WERI-Rb-1 (cell line): ENCODE data around the gene NKX1-1.
"Not testable (repeated sequence)": the region's sequence is repeated elsewhere in the genome, so short reads cannot be mapped to it uniquely, and the experiment has no call there.

ENCODE experiments used
- DNase-seq: peaks from one replicate; pipeline ENCODE4 v3.0.0-alpha.2; 2020
- H3K27ac ChIP-seq: fragments of 250-450 bp; sonication (Bioruptor Pico); 2 replicates; pipeline ENCODE4 v1.5.1; 2020; ENCODE audit warnings: mild to moderate bottlenecking, moderate library complexity
- H3K27me3 ChIP-seq: fragments of 250-450 bp; sonication (Bioruptor Pico); 2 replicates; pipeline ENCODE4 v1.5.1; 2021; ENCODE audit warnings: mild to moderate bottlenecking, low read depth, moderate library complexity; ENCODE audit not compliant: insufficient read depth, severe bottlenecking
- H3K36me3 ChIP-seq: fragments of 250-450 bp; sonication (Bioruptor Pico); 2 replicates; pipeline ENCODE4 v1.5.1; 2020; ENCODE audit warnings: mild to moderate bottlenecking, moderate library complexity
- H3K4me3 ChIP-seq: 2 replicates; pipeline ENCODE4 v1.5.1; 2011; ENCODE audit warnings: low read depth, mild to moderate bottlenecking, control low read depth, low read length
- H3K9me3 ChIP-seq: fragments of 250-450 bp; sonication (Bioruptor Pico); 2 replicates; pipeline ENCODE4 v1.5.1; 2021; ENCODE audit warnings: mild to moderate bottlenecking, moderate library complexity; ENCODE audit not compliant: severe bottlenecking
- TF ChIP-seq, protein P1 (sequence below): IDR thresholded peaks from 2 replicates; pipeline ENCODE4 v1.5.1; 2011; ENCODE audit warnings: low read depth, mild to moderate bottlenecking, control low read depth, inconsistent platforms, low read length

The NKX1-1 gene

DNA sequence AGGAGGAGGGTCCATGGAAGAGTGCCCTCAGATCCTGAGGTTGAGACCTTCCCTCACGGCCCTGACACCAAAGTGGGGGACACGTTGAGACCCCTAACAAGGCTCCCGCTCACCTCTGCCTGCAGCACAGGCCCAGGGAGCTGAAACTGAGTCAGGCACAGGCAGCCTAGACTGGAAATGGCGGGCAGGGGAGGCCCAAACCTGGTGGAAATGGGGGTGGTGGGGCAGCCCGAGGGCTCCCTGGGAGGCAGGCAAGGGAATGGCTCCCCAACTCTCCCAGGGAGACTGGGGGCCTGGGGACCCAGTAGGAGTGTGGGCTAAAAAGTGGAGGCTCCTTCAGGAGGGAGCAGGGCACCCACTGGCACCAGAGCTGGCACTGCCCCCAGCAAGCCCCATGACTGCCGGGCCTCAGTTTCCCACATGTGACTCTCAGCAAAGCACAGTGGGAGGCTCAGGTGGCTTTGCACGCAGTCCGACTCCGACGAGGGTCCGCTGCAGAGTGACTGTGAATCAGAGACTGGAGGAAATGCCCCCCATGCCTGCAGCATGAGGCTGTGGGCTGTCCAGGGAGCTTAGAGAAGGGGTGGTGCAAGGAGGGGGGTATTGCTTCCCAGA is 5.9 kb downstream of the NKX1-1 start:
- TF ChIP-seq, protein P1, sequence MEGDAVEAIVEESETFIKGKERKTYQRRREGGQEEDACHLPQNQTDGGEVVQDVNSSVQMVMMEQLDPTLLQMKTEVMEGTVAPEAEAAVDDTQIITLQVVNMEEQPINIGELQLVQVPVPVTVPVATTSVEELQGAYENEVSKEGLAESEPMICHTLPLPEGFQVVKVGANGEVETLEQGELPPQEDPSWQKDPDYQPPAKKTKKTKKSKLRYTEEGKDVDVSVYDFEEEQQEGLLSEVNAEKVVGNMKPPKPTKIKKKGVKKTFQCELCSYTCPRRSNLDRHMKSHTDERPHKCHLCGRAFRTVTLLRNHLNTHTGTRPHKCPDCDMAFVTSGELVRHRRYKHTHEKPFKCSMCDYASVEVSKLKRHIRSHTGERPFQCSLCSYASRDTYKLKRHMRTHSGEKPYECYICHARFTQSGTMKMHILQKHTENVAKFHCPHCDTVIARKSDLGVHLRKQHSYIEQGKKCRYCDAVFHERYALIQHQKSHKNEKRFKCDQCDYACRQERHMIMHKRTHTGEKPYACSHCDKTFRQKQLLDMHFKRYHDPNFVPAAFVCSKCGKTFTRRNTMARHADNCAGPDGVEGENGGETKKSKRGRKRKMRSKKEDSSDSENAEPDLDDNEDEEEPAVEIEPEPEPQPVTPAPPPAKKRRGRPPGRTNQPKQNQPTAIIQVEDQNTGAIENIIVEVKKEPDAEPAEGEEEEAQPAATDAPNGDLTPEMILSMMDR = no peak
- H3K27me3 ChIP-seq = peaks cover 62% of the 10 kb centered on the region

DNA sequence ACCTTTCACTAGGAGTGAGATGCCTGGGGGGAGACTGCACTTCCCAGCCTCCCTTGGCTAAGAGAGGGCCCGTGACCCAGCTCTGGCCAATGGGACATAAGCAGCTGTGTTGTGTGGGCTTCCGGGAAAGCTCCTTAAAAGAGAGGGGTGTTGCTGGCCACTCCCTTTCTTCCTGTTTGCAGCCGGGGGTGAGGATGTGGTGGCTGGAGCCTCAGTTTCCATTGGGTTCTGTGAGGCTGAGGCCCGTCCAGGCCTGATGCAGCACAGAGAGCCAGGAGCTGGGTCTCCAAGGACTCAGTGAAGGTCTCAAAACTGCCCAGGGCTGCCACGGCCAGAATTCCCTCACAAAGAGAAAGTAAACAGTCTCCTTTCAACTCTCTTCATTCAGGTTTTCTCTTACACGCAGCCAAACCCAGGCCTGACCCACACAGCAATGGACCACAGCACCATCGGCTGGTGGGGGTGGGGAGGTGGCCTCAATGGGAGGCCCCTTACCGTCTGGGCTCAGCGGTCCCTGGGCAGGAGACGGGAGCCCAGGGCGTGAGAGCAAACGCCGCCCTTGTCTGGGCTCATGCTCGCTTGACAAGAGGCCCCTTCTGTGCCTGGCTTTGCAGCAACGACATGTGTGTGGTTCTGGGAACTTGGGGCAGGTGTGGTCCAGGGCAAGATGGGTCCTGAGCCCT is 6.6 kb downstream of the NKX1-1 start:
- H3K27me3 ChIP-seq = peaks cover 56% of the 10 kb centered on the region

More for the DNA sequence above, 5.9 kb downstream of the NKX1-1 start:
- H3K9me3 ChIP-seq = peaks cover 19% of the 10 kb centered on the region
- H3K4me3 ChIP-seq = no peak overlapping the region
- H3K36me3 ChIP-seq = no peaks in the 10 kb centered on the region
- no peak overlapping the region for H3K27ac ChIP-seq
- DNase-seq = peak; percentile 4

DNA sequence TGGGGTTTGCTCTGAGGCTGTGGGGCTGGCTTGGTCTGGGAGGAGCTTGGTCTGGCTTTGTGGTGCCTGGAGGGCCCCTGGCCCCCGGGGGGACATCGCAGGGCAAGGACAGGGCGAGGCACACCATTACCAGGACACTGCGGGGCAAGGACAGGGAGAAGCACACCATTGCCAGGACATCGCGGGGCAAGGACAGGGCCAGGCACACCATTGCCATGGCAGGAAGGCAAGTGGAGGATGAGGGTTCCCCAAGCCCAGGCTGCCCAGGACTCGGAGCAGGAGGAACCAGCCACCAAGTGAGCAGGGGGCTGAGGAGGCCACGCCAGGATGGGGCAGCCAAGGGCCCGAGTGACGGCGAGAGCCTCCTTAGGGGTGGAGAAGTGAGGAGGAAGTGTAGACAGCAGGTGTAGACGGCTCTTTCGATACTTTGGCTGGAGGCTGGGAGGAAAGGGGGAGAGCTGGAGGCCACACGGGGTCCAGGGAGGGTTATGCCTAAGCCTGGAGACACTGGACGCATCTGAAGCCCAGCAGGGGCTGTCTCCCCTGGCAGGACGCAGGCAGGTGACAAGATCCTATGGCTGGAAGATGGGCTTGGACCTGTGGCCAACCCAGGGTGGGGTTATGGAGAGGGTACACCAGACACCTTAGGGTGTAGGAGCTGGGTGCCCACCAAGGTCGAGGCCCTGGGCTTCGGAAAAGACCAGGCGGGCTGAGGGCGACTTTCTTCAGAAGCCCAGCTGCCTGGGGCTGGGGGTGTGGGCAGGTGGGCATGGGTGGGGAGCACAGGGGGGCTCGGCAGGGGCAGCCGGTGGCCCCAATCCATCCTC is 7.3 kb downstream of the NKX1-1 start:
- TF ChIP-seq, protein P1 = no peak
- Histone ChIP-seq H3K27me3 (peaks cover 48% of the 10 kb centered on the region), H3K9me3 (peaks cover 19% of the 10 kb centered on the region), H3K36me3 (no peaks in the 10 kb centered on the region), H3K4me3 (no peak overlapping the region), H3K27ac (no peak overlapping the region)
- DNase-seq = peak; percentile 3

More for the DNA sequence above, 6.6 kb downstream of the NKX1-1 start:
- H3K9me3 ChIP-seq = peaks cover 19% of the 10 kb centered on the region
- TF ChIP-seq, protein P1 = no peak
- no peaks in the 10 kb centered on the region for H3K36me3 ChIP-seq
- H3K4me3 ChIP-seq = no peak overlapping the region
- no peak overlapping the region for H3K27ac ChIP-seq
- peak; percentile 7 for DNase-seq

DNA sequence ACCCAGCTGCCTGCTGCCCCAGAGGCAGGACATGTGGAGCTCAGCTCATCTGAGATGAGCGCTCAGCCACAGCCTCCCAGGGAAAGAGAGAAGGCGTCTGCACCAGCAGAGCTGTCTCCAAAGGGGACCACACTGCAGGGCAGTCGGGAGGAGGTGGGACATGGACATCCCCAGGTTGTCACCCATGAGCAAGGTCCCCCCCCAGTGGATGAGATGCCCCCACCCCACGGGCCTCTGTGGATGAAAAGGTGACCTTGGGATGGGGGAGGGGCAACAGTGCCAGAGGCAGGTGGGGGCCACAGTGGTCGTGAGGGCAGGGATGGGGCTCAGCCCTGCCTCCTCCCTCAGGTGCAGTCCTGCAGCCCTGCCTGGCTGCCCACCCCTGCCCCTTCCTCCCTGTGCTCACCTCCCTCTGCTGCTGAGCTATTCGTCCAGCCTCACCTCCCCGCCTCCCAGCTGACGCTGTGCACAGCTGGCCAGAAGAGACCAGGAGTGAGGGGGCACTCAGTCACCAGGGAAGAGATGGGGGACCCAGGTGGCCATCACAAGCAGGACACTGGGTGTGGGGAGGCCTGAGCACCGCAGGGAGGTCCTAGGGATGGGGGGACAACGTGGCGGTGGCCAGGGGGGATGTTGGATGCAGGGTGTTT is 9.3 kb downstream of the NKX1-1 start:
- H3K27me3 ChIP-seq = peaks cover 30% of the 10 kb centered on the region
- DNase-seq = peak; percentile 5
- H3K27ac ChIP-seq = no peak overlapping the region
- H3K9me3 ChIP-seq = peaks cover 19% of the 10 kb centered on the region
- H3K36me3 ChIP-seq = no peaks in the 10 kb centered on the region
- H3K4me3 ChIP-seq = no peak overlapping the region
- TF ChIP-seq, protein P1 = no peak

DNA sequence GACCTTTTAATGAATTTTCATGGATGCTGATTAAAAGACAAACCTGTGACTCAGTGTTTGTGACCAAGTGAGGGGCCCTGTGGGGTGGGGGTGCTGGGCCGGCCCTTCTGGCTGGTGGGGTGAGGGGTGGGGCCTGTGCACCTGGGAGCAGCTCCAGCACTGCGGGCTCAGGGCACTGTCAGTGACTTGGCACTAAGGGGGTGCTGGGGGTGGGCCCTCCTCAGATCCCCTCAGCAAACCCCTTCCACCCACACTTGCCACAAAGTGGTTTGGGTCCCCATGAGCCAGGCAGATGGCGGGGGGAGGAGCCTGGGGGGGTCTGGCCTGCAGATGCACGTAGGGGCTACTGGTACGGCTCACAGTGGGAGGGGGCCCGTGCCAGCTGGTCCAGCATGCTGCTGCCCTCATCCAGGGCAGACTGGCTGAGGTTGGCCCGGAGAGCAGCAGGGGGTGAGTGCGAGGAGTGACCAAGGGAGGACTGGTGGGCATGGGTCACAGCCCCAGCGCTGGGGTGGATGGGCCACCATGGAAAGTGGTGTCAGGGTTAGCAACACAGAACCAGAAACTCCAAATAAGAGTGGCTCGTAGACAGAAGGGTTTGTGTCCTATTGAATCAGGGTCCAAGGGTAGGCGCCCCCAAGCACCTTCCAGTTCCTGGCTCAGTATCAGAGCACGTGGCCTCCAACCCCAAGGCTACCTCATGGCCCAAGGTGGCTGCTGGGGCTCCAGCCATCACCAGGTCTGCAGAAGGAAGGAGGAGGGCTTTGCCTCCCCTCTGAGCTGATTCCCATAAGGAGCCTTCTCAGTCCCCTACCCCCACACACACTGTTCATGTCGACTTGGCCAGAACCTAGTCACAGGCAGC is 10.1 kb downstream of the NKX1-1 start:
- TF ChIP-seq, protein P1 = no peak
- no peak overlapping the region for H3K4me3 ChIP-seq

DNA sequence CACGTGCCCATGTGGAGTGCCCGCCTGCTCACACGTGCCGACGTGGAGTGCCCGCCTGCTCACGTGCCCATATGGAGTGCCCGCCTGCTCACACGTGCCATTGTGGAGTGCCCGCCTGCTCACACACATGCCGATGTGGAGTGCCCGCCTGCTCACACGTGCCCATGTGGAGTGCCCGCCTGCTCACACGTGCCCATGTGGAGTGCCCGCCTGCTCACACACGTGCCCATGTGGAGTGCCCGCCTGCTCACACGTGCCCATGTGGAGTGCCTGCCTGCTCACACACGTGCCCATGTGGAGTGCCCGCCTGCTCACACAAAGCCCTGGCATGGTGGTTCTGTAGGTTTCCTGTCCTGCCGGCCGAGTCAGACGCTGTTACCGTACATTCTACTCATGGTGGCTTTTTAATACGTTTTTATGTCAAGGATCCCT is 10.8 kb downstream of the NKX1-1 start:
- H3K9me3 ChIP-seq = peaks cover 19% of the 10 kb centered on the region
- not testable (repeated sequence) for DNase-seq

More for the DNA sequence above, 10.1 kb downstream of the NKX1-1 start:
- no peaks in the 10 kb centered on the region for H3K36me3 ChIP-seq
- peaks cover 19% of the 10 kb centered on the region for H3K9me3 ChIP-seq
- DNase-seq = peak; percentile 4
- H3K27ac ChIP-seq = no peak overlapping the region
- peaks cover 22% of the 10 kb centered on the region for H3K27me3 ChIP-seq

DNA sequence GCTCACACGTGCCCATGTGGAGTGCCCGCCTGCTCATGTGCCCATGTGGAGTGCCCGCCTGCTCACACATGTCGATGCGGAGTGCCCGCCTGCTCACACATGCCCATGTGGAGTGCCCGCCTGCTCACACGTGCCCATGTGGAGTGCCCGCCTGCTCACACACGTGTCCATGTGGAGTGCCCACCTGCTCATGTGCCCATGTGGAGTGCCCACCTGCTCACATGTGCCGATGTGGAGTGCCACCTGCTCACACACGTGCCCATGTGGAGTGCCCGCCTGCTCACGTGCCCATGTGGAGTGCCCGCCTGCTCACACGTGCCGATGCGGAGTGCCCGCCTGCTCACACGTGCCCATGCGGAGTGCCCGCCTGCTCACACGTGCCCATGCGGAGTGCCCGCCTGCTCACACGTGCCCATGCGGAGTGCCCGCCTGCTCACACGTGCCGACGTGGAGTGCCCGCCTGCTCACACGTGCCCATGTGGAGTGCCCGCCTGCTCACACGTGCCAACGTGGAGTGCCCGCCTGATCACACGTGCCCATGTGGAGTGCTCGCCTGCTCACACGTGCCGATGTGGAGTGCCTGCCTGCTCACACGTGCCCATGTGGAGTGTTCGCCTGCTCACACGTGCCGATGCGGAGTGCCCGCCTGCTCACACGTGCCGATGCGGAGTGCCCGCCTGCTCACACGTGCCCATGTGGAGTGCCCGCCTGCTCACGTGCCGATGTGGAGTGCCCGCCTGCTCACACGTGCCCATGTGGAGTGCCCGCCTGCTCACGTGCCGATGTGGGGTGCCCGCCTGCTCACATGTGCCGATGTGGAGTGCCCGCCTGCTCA is 11.5 kb downstream of the NKX1-1 start:
- not testable (repeated sequence) for H3K27ac ChIP-seq, H3K36me3 ChIP-seq, H3K27me3 ChIP-seq, H3K4me3 ChIP-seq
- DNase-seq = peak; percentile 2
- peaks cover 19% of the 10 kb centered on the region for H3K9me3 ChIP-seq

More for the DNA sequence above, 10.8 kb downstream of the NKX1-1 start:
- H3K27ac ChIP-seq, H3K36me3 ChIP-seq, H3K4me3 ChIP-seq: not testable (repeated sequence)
- H3K27me3 ChIP-seq = peaks cover 15% of the 10 kb centered on the region
